K562 (cell line): ENCODE data around the gene LUZP1. TPM values are rescaled to one million over a fixed set of nuclear protein-coding genes. Genes with fewer than 3 reads are reported as not detected.

Source experiments
- ATF2 ChIP-seq: sonication (generic); formaldehyde crosslinking; IDR thresholded peaks from 2 replicates; pipeline ENCODE4 v1.8.1; 2022; ENCODE audit warnings: missing genetic modification reagents
- BACH1 ChIP-seq: fragments of 200-800 bp; sonication (Bioruptor generic); IDR thresholded peaks from 2 replicates; pipeline ENCODE4 v1.6.1; 2016; ENCODE audit warnings: missing genetic modification characterization, missing compliant biosample characterization
- BCL6 ChIP-seq: fragments of 250-450 bp; sonication (Bioruptor Pico); IDR thresholded peaks from 2 replicates; pipeline ENCODE4 v1.4.0; 2020
- BRD9 ChIP-seq: fragments of 450-650 bp; IDR thresholded peaks from 2 replicates; pipeline ENCODE4 v1.6.1; 2018; ENCODE audit warnings: low read depth; ENCODE audit not compliant: partially characterized antibody
- CSDE1 ChIP-seq, 2 experiments: fragments of 450-650 bp; IDR thresholded peaks; 2 replicates each; pipeline ENCODE4 v1.6.1; 2016; ENCODE audit warnings: mild to moderate bottlenecking in 1 of 2
- EGR1 ChIP-seq: fragments of 450-650 bp; conservative IDR thresholded peaks from 2 replicates; pipeline ENCODE4 v1.6.1; 2017; ENCODE audit warnings: mild to moderate bottlenecking
- ETV5 ChIP-seq: sonication (generic); formaldehyde crosslinking; IDR thresholded peaks from 2 replicates; pipeline ENCODE4 v1.4.0; 2020; ENCODE audit warnings: low read depth, mild to moderate bottlenecking, missing genetic modification reagents
- HMBOX1 ChIP-seq: sonication (generic); IDR thresholded peaks from 2 replicates; pipeline ENCODE4 v1.6.1; 2016
- LEF1 ChIP-seq: fragments of 450-650 bp; IDR thresholded peaks from 2 replicates; pipeline ENCODE4 v1.6.1; 2016; ENCODE audit warnings: mild to moderate bottlenecking
- MYC ChIP-seq, 2 experiments: fragments of 250-450 bp in 1 of 2; sonication (Bioruptor Pico) in 1 of 2; IDR thresholded peaks; 2 replicates each; pipeline versions ENCODE4 v1.5.1 to v1.6.1; 2012 to 2021; ENCODE audit warnings: low read depth in 2 of 2, borderline replicate concordance in 1 of 2, improper control_type of control experiment in 1 of 2, low read length in 1 of 2, mild to moderate bottlenecking in 1 of 2, moderate library complexity in 1 of 2
- NFE2 ChIP-seq: IDR thresholded peaks from 2 replicates; pipeline ENCODE4 v1.6.1; 2014; ENCODE audit warnings: antibody characterized with exemption, low read depth
- NFIC ChIP-seq: fragments of 450-650 bp; IDR thresholded peaks from 2 replicates; pipeline ENCODE4 v1.6.1; 2017; ENCODE audit warnings: mild to moderate bottlenecking, inconsistent platforms
- PHF8 ChIP-seq: fragments of 200-600 bp; sonication (generic); IDR thresholded peaks from 2 replicates; pipeline ENCODE4 v1.6.1; 2012; ENCODE audit warnings: mixed run types, mild to moderate bottlenecking, inconsistent platforms, low read length, moderate library complexity, borderline replicate concordance
- RBBP5 ChIP-seq: fragments of 200-600 bp; sonication (generic); IDR thresholded peaks from 2 replicates; pipeline ENCODE4 v1.6.1; 2012; ENCODE audit warnings: borderline replicate concordance, mild to moderate bottlenecking, low read length, control low read depth, inconsistent platforms; ENCODE audit not compliant: insufficient read depth, poor library complexity, severe bottlenecking
- SAFB2 ChIP-seq: fragments of 200-400 bp; formaldehyde crosslinking; IDR thresholded peaks from 2 replicates; pipeline ENCODE4 v1.6.1; 2018; ENCODE audit warnings: borderline replicate concordance, low read length, low read depth, moderate library complexity; ENCODE audit not compliant: severe bottlenecking
- SMARCE1 ChIP-seq: fragments of 450-650 bp; IDR thresholded peaks from 2 replicates; pipeline ENCODE4 v1.7.1; 2016; ENCODE audit warnings: mild to moderate bottlenecking
- SOX6 ChIP-seq: fragments of 450-650 bp; IDR thresholded peaks from 2 replicates; pipeline ENCODE4 v1.6.1; 2014; ENCODE audit warnings: mild to moderate bottlenecking
- TAF1 ChIP-seq: IDR thresholded peaks from 2 replicates; pipeline ENCODE4 v1.6.1; 2011; ENCODE audit warnings: mild to moderate bottlenecking, low read length, moderate library complexity; ENCODE audit not compliant: insufficient read depth, control insufficient read depth, severe bottlenecking; ENCODE audit errors: extremely low read depth
- ZBTB43 ChIP-seq: sonication (generic); formaldehyde crosslinking; IDR thresholded peaks from 2 replicates; pipeline ENCODE4 v1.8.0; 2023; ENCODE audit warnings: mild to moderate bottlenecking, missing genetic modification reagents
- ZNF586 ChIP-seq: fragments of 450-650 bp; formaldehyde crosslinking; conservative IDR thresholded peaks from 2 replicates; pipeline ENCODE4 v1.4.0; 2020; ENCODE audit warnings: mild to moderate bottlenecking, moderate library complexity
- polyA plus RNA-seq, 8 experiments: library from polyadenylated mRNA; depleted of rRNA in 4 of 8; stranded (reverse) in 5 of 8; unstranded in 3 of 8; fragments of >200 nt; fragmentation: Nextera tagmentation in 2 of 8; fragmentation: Illumina TruSeq in 1 of 8; extraction: Ambion mirVana in 2 of 8; extraction: Trizol in 1 of 8; gene quantifications; 2 replicates each; pipeline versions ENCODE4 v1.2.1 to v1.2.3, GENCODE V29; 2011 to 2014; ENCODE audit warnings: inconsistent platforms in 1 of 8, missing spikeins in 1 of 8
- total RNA-seq, 7 experiments: library from RNA; depleted of rRNA in 6 of 7; stranded (reverse); fragments of >200 nt in 6 of 7; fragmentation: Illumina TruSeq in 2 of 7; extraction: Trizol in 2 of 7; gene quantifications; 2 replicates each; pipeline versions ENCODE4 v1.2.1 to v1.2.3, GENCODE V29; 2011 to 2021; ENCODE audit warnings: low replicate concordance in 1 of 7
- TF ChIP-seq, protein P1 (sequence below): fragments of 450-650 bp; IDR thresholded peaks from 2 replicates; pipeline ENCODE4 v1.6.1; 2018; ENCODE audit warnings: mild to moderate bottlenecking, low read depth; ENCODE audit not compliant: partially characterized antibody

LUZP1 gene
- total and polyA plus RNA-seq, 9 of the 15 experiments (the other 6 are each of a cell fraction or from before 2014, with no cell fraction given) = 6.5 to 19.1 (median 12.4) TPM

GRCh38 chr1:23177438-23178380, 9.1 kb upstream of the LUZP1 start (continued):
- TF ChIP-seq BACH1 (tag) (no peak), PHF8 (peak; percentile 46; the same call in 1 of the 2 replicates), EGR1 (0 out of 2 replicates have a peak, but pooled peaks have one; percentile 4), RBBP5 (peak; percentile 79), ZBTB43 (no peak), MYC (IDR thresholded peaks at IDR 0.05; ENCODE audit: low read depth, low read length) (peak; percentile 41; the same call in 1 of the 2 replicates), MYC (CRISPR knock-in tag; IDR thresholded peaks at IDR 0.05; ENCODE audit: borderline replicate concordance, low read depth) (no peak), SOX6 (no peak), ETV5 (CRISPR knock-in tag) (no peak), CSDE1 (IDR thresholded peaks at IDR 0.05) (no peak), BRD9 (no peak), NFE2 (no peak), LEF1 (no peak), TAF1 (no peak), ZNF586 (no peak), SAFB2 (no peak), HMBOX1 (no peak), BCL6 (no peak), SMARCE1 (no peak), ATF2 (CRISPR knock-in tag) (peak; percentile 5; the same call in 1 of the 2 replicates), NFIC (peak; percentile 30; the same call in 1 of the 2 replicates)
- TF ChIP-seq, protein P1, sequence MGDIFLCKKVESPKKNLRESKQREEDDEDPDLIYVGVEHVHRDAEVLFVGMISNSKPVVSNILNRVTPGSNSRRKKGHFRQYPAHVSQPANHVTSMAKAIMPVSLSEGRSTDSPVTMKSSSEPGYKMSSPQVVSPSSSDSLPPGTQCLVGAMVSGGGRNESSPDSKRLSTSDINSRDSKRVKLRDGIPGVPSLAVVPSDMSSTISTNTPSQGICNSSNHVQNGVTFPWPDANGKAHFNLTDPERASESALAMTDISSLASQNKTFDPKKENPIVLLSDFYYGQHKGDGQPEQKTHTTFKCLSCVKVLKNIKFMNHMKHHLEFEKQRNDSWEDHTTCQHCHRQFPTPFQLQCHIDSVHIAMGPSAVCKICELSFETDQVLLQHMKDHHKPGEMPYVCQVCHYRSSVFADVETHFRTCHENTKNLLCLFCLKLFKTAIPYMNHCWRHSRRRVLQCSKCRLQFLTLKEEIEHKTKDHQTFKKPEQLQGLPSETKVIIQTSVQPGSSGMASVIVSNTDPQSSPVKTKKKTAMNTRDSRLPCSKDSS = no peak
